Fibroblast of lung (primary cell): ENCODE data around the gene CALML4. TPM values are rescaled to one million over a fixed set of nuclear protein-coding genes. Genes with fewer than 3 reads are reported as not detected.
"Not testable (repeated sequence)": the region's sequence is repeated elsewhere in the genome, so short reads cannot be mapped to it uniquely, and the experiment has no call there.

Experiments used
- DNase-seq, 2 donors: peaks; one replicate each; pipeline versions ENCODE4 v3.0.0 to v3.0.0-alpha.2; 2010; ENCODE audit warnings: low read depth in 2 of 2
- H2AFZ ChIP-seq: 2 replicates; pipeline ENCODE4 v1.5.1; 2012; ENCODE audit warnings: low read length, control low read depth, inconsistent platforms
- H3K27ac ChIP-seq: 2 replicates; pipeline ENCODE4 v1.5.1; 2011; ENCODE audit warnings: low read length, control low read depth; ENCODE audit not compliant: insufficient read depth
- H3K27me3 ChIP-seq: 2 replicates; pipeline ENCODE4 v1.5.1; 2011; ENCODE audit warnings: mild to moderate bottlenecking, low read length; ENCODE audit not compliant: control insufficient read depth, insufficient read depth
- H3K36me3 ChIP-seq: 2 replicates; pipeline ENCODE4 v1.5.1; 2011; ENCODE audit warnings: low read length; ENCODE audit not compliant: control insufficient read depth, insufficient read depth
- H3K4me1 ChIP-seq: 2 replicates; pipeline ENCODE4 v1.5.1; 2011; ENCODE audit warnings: low read length; ENCODE audit not compliant: control insufficient read depth, insufficient read depth; ENCODE audit errors: extremely low read depth
- H3K4me2 ChIP-seq: 2 replicates; pipeline ENCODE4 v1.5.1; 2011; ENCODE audit warnings: low read length, control low read depth; ENCODE audit not compliant: insufficient read depth; ENCODE audit errors: extremely low read depth
- H3K4me3 ChIP-seq, 4 experiments: fragments of 200-600 bp in 1 of 4; sonication (generic) in 1 of 4; replicated peaks in 1 of 4; 2 replicates each; pipeline ENCODE4 v1.5.1; 2011 to 2016; ENCODE audit warnings: low read length in 4 of 4, low read depth in 3 of 4, mild to moderate bottlenecking in 3 of 4, control low read depth in 2 of 4, inconsistent platforms in 1 of 4, mixed read lengths in 1 of 4; ENCODE audit not compliant: insufficient read depth in 1 of 4; ENCODE audit errors: control extremely low read depth in 1 of 4
- H3K79me2 ChIP-seq: 2 replicates; pipeline ENCODE4 v1.5.1; 2012; ENCODE audit warnings: mild to moderate bottlenecking, low read length, inconsistent platforms; ENCODE audit not compliant: control insufficient read depth, insufficient read depth
- H3K9ac ChIP-seq: 2 replicates; pipeline ENCODE4 v1.5.1; 2011; ENCODE audit warnings: mild to moderate bottlenecking, low read length, control low read depth; ENCODE audit not compliant: insufficient read depth
- H3K9me3 ChIP-seq: 2 replicates; pipeline ENCODE4 v1.5.1; 2012; ENCODE audit warnings: low read depth, low read length; ENCODE audit not compliant: control insufficient read depth, insufficient read depth
- H4K20me1 ChIP-seq: 2 replicates; pipeline ENCODE4 v1.5.1; 2011; ENCODE audit warnings: low read length; ENCODE audit not compliant: control insufficient read depth, insufficient read depth; ENCODE audit errors: extremely low read depth
- CTCF ChIP-seq, 2 donors: IDR thresholded peaks in 1 of 2; conservative IDR thresholded peaks in 1 of 2; 1 replicate in 1 of 2; 2 replicates in 1 of 2; pipeline ENCODE4 v1.5.1; 2011 to 2012; ENCODE audit warnings: low read length in 2 of 2, control low read depth in 1 of 2, inconsistent platforms in 1 of 2, low read depth in 1 of 2, mild to moderate bottlenecking in 1 of 2
- EZH2 ChIP-seq: IDR thresholded peaks from 2 replicates; pipeline ENCODE4 v1.5.1; 2012; ENCODE audit warnings: low read length, control low read depth, mild to moderate bottlenecking; ENCODE audit errors: missing control alignments
- polyA plus RNA-seq, 2 donors: library from polyadenylated mRNA; depleted of rRNA in 1 of 2; stranded (reverse) in 1 of 2; unstranded in 1 of 2; fragments of >200 nt; gene quantifications; 2 replicates each; pipeline ENCODE4 v1.2.1, GENCODE V29; 2011 to 2012; ENCODE audit warnings: missing spikeins in 1 of 2
- total RNA-seq: library from RNA; depleted of rRNA; stranded (reverse); fragments of >200 nt; gene quantifications from 2 replicates; pipeline ENCODE4 v1.2.1, GENCODE V29; 2014

The CALML4 gene
- total and polyA plus RNA-seq, 2 donors (not counting 1 experiment from before 2014, with no cell fraction given): 1.8 to 2.0 TPM

DNA sequence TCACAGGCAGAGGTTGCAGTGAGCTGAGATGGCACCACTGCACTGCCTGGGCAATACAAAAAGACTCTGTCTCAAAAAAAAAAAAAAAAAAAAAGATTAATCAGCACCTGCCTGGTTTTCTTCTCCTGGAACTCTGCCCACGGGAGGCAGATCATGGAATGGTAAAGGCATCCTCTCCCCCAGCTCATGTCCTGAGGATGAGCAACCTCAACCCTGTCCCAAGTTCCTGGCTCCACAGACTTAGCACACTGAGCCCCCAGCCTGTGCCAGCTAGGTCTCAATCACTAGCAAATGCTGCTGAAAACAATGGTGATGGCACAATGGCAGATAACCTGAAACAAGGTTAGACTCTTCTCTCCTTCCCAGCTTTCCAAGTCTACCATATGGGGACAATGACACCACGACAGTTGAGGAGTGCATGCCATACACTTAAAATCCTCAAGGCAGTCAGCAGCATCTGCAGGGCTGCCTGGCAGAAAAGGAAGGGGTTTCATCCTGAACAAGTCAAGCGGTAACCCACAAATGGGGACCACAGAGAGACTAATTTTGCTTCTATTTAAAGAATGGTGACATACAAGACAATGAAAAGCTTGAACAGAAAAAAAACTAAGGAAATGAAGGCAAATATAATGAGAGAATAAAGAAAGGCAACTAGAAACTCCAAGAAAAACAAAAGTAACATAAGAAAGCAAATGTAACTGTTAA lies 19.6 kb upstream of the CALML4 start:
- no peak for DNase-seq
- TF ChIP-seq EZH2 (no peak), CTCF (conservative IDR thresholded peaks at IDR 0.05 in 1 of 2, IDR thresholded peaks at IDR 0.05 in 1 of 2; ENCODE audit: low read depth in 1 of 2, low read length in 2 of 2) (no peak)
- Histone ChIP-seq H3K79me2 (peaks cover 39% of the 10 kb centered on the region), H3K36me3 (no peaks in the 10 kb centered on the region), H3K27me3 (no peaks in the 10 kb centered on the region), H3K27ac (no peak overlapping the region), H3K9ac (no peak overlapping the region), H3K4me3 (no peak overlapping the region), H2AFZ (no peak overlapping the region), H3K4me1 (no peaks in the 10 kb centered on the region), H3K4me2 (no peak overlapping the region), H4K20me1 (peaks cover 1% of the 10 kb centered on the region), H3K9me3 (no peaks in the 10 kb centered on the region)

DNA sequence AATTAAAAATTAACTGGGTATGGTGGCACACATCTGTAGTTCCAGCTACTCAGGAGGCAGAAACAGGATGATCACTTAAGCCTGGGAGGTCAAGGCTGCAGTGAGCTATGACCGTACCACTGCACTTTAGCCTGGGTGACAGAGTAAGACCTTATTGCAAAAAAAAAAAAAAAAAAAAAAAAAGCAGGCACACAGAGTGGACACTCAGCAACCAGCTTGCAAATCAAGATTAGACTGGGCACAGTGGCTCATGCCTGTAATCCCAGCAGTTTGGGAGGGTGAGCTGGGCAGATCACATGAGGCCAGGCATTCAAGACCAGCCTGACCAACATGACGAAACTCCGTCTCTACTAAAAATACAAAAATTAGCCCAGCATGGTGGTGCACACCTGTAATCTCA lies 19.0 kb upstream of the CALML4 start:
- Histone ChIP-seq H3K36me3 (no peaks in the 10 kb centered on the region), H3K27me3 (no peaks in the 10 kb centered on the region), H4K20me1 (peaks cover 1% of the 10 kb centered on the region), H2AFZ (no peak overlapping the region), H3K27ac (no peak overlapping the region), H3K4me1 (no peaks in the 10 kb centered on the region), H3K79me2 (peaks cover 38% of the 10 kb centered on the region), H3K9ac (no peak overlapping the region), H3K4me3 (no peak overlapping the region), H3K9me3 (no peaks in the 10 kb centered on the region), H3K4me2 (no peak overlapping the region)
- TF ChIP-seq EZH2: no peak
- no peak for TF ChIP-seq CTCF (conservative IDR thresholded peaks at IDR 0.05 in 1 of 2, IDR thresholded peaks at IDR 0.05 in 1 of 2; ENCODE audit: low read depth in 1 of 2, low read length in 2 of 2)
- DNase-seq: no peak

- Histone ChIP-seq H3K79me2 (peaks cover 33% of the 10 kb centered on the region), H3K27ac (no peak overlapping the region), H3K4me3 (no peak overlapping the region), H3K27me3 (no peaks in the 10 kb centered on the region), H4K20me1 (peaks cover 1% of the 10 kb centered on the region), H3K4me1 (no peaks in the 10 kb centered on the region), H3K9me3 (no peaks in the 10 kb centered on the region), H2AFZ (no peak overlapping the region), H3K36me3 (no peaks in the 10 kb centered on the region), H3K9ac (no peak overlapping the region), H3K4me2 (no peak overlapping the region)
- DNase-seq: no peak
- TF ChIP-seq EZH2: no peak
- TF ChIP-seq CTCF (conservative IDR thresholded peaks at IDR 0.05 in 1 of 2, IDR thresholded peaks at IDR 0.05 in 1 of 2; ENCODE audit: low read depth in 1 of 2, low read length in 2 of 2): no peak
Observed at GRCh38 chr15:68223171-68223570, 18.0 kb upstream of the CALML4 start.

DNA sequence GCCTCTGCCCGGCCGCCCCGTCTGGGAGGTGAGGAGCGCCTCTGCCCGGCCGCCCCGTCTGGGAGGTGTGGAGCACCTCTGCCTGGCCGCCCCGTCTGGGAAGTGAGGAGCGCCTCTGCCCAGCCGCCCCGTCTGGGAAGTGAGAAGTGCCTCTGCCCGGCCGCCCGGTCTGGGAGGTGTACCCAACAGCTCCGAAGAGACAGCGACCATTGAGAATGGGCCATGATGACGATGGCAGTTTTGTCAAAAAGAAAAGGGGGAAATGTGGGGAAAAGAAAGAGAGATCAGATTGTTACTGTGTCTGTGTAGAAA lies 17.3 kb upstream of the CALML4 start:
- not testable (repeated sequence) for H3K27me3 ChIP-seq, H3K36me3 ChIP-seq, H3K4me3 ChIP-seq, H3K9me3 ChIP-seq, H3K4me2 ChIP-seq, H4K20me1 ChIP-seq, H2AFZ ChIP-seq, H3K4me1 ChIP-seq, H3K27ac ChIP-seq, DNase-seq, H3K9ac ChIP-seq
- H3K79me2 ChIP-seq: peaks cover 26% of the 10 kb centered on the region
